DMS153 (cell line): ENCODE results near the gene NFKB2.

Experiments
- DNase-seq: peaks from one replicate; lab custom pipeline; 2025; lab: John Stamatoyannopoulos, UW

NFKB2 gene

GRCh38 chr10:102451105-102451969 is 55.8 kb downstream of the NFKB2 start, which contains the start of gene C10orf95:
C10orf95 (minus strand) TSS chr10:102451543; CDS start chr10:102451093, 450 bp downstream.
- DNase-seq: no peak
